ENCODE measurements around the gene CBFB.
"Not testable (repeated sequence)": the region's sequence is repeated elsewhere in the genome, so short reads cannot be mapped to it uniquely, and the experiment has no call there.

Gene CBFB

DNA sequence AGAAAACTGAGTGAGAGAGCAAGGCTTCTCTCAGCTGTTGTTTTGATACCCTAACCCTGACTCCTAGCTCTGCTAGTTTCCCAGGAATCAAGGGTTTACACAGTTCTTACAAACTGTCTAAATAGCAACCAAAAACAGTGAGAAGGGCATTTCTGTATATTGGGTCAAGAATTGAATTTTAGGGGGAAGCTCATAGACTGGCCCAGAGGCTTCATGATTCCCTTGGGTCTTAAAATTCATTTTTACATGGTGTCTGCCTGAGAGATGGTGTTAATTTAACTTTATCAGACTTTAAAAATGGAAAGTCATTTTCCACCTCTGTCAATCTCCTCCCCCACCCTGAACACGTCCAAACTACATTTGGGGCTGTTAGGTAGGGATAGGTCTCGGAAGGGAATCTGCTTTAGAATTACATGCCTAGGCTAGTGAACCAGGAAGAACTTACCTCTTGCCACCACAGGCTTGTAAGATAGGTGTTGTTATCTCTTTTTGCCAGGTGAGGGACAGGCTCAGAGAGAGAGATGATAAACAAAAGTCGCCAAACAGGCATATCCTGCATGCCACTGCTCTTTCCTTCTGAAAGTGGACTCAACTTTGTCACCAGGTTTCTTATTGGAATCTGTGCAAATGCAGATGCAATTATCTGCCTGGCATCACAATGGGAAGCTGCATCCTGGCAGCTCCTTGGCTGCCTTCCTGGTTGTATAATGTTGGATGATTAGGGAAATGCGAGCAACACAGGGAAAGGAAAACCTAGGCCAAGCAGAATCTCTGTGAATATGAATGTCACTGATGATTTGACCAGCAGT is 83.8 kb downstream of the CBFB start:
- DNase-seq (ENCODE audit: low read depth, low spot score): no peak
- no peak overlapping the region for H3K4me3 ChIP-seq (ENCODE audit: low read length)

- DNase-seq (ENCODE audit: low read depth, low spot score): no peak
- H3K4me3 ChIP-seq (ENCODE audit: low read length): no peak overlapping the region
These were observed 85.8 kb downstream of the CBFB start for GRCh38 chr16:67114793-67115192.

- DNase-seq (ENCODE audit: low read depth, low spot score): no peak
- no peak overlapping the region for H3K4me3 ChIP-seq (ENCODE audit: low read length)
These were observed 86.7 kb downstream of the CBFB start for GRCh38 chr16:67115639-67116038.

DNA sequence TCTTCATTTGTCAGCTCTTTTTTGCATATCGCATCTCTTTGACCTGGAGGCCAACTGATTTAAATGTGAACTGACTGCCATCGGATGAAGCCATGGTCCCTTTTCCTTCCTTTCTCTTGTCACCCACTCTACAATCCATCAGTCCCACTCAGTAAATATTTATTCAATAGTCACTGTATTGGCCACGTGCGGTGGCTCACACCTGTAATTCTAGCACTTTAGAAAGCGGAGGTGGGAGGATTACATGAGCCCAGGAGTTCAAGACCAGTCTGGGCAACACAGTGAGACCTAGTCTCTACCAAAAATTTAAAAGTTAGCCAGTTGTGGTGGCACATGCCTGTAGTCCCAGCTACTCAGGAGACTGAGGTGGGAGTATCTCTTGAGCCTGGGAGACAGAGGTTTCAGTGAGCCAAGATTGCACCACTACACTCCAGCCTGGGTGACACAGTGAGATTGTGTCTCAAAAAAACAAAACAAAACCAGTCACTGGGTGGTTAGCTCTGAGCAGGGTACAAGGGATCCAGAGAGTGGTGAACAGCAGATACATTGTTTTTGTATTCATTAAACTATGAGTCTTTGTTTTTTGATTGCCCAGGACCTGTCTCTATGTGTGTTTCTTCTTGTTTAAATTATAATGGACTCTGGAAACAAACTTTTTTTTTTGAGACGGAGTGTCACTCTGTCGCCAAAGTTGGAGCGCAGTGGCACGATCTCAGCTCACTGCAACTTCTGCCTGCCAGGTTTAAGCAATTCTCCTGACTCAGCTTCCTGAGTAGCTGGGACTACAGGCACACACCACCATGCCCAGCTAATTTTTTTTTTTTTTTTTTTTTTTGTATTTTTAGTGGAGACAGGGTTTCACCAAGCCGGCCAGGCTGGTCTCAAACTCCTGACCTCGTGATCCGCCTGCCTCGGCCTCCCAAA is 87.7 kb downstream of the CBFB start:
- DNase-seq (ENCODE audit: low read depth, low spot score): no peak
- no peak overlapping the region for H3K4me3 ChIP-seq (ENCODE audit: low read length)

GRCh38 chr16:67117716-67118115 is 88.8 kb downstream of the CBFB start:
- no peak for DNase-seq (ENCODE audit: low read depth, low spot score)
- no peak overlapping the region for H3K4me3 ChIP-seq (ENCODE audit: low read length)

GRCh38 chr16:67120025-67120424 is 91.1 kb downstream of the CBFB start:
- H3K4me3 ChIP-seq (ENCODE audit: low read length): no peak overlapping the region
- DNase-seq (ENCODE audit: low read depth, low spot score): no peak

DNA sequence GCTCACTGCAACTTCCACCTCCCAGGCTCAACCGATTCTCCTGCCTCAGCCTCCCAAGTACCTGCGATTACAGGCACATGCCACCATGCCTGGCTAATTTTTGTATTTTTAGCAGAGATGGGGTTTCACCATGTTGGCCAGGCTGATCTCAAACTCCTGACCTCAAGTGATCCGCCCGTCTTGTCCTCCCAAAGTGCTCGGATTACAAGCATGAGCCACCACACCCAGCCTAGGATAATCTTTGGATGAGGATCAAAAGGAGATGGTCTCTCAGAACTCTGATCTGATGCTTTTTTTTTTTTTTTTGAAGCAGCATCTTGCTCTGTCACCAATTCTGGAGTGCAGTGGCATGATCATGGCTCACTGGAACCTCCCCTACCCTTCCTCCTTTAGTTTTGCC is 93.8 kb downstream of the CBFB start:
- not testable (repeated sequence) for H3K4me3 ChIP-seq (ENCODE audit: low read length); DNase-seq (ENCODE audit: low read depth, low spot score)

- H3K4me3 ChIP-seq (ENCODE audit: low read length): no peak overlapping the region
- DNase-seq (ENCODE audit: low read depth, low spot score): no peak
These were observed 99.5 kb downstream of the CBFB start for GRCh38 chr16:67128417-67128816.

DNA sequence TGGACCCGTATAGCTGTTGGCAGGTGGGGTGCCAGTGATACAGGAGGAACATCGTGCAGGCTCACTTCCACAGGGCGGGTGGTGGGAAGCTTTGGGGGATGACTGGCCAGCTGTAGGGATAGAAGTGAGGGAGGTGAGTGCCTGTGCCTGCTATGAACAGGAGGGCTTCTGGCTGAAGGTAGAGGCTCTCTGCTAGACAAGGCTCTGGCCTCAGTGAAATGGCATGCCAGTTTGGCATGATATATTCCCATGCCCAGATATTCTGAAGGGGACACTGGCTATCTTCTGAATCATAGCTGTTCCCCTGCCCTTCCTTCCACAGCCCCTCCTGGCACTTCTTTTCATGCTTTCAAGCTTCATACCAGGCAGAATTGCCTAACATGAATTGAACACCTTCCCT is 99.9 kb downstream of the CBFB start:
- H3K4me3 ChIP-seq (ENCODE audit: low read length): no peak overlapping the region
- DNase-seq (ENCODE audit: low read depth, low spot score): no peak

DNA sequence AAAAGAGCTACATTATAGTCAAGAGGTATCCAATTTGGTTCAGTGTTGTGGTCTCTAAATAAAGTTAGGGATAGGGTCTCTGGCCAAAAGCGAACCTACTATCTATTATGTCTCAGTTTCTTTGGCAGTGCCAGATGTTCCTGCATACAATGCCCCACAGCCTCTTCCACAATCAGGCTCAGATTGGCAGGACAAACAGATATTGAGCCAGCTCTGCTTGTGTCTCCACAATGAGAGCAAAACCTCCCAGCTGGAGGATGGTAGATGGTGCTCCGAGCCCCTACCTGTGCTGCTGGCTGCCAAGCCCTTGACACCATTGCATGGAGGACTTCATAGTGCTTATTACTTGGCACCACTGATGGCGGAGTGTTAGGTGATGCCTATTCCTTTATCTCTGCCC is 100.5 kb downstream of the CBFB start:
- no peak for DNase-seq (ENCODE audit: low read depth, low spot score)
- no peak overlapping the region for H3K4me3 ChIP-seq (ENCODE audit: low read length)

- DNase-seq (ENCODE audit: low read depth, low spot score): no peak
- no peak overlapping the region for H3K4me3 ChIP-seq (ENCODE audit: low read length)
These were observed 108.7 kb downstream of the CBFB start for GRCh38 chr16:67137605-67138004.

GRCh38 chr16:67141391-67141790 is 112.4 kb downstream of the CBFB start:
- H3K4me3 ChIP-seq (ENCODE audit: low read length): no peak overlapping the region
- DNase-seq (ENCODE audit: low read depth, low spot score): no peak

DNA sequence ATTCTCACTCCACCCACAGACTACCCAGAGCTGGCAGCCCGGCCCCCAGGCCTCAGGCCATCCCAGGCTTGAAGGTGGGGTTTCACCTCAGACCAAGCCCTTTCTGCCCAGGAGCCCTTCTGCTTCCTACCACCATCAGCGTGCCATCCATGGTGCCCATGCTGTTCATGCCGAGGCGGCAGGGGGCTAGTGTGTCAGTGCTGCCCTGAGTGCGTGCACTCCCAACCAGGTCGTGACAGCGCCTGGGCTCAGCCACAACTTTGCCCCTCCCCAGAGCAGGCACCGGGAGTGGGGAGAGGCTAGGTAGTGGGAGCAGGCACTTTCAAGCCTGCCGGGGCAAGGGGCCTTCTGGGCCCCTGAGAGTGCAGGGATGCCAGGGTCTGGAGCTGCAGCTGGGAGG is 113.4 kb downstream of the CBFB start:
- no peak overlapping the region for H3K4me3 ChIP-seq (ENCODE audit: low read length)
- no peak for DNase-seq (ENCODE audit: low read depth, low spot score)

DNA sequence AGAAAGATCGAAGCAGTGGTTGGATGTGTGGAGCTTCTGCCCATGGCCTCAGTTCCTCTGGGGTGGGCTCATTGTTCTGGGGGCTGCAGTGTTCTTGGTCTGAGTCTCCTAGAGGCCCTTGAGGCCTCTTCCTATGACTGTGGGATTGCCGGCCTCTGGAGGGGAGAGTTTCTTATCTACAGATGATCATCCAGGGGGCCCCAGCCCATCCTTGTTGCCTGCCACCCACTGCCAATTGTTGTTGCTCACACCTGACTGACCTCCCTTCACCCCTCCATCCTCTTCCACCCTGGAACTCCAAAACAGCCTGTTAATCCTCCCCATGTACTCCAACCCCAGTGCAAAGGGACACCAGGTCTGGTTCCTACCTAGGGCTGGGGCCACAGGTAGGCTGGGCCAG is 116.0 kb downstream of the CBFB start:
- no peak for DNase-seq (ENCODE audit: low read depth, low spot score)
- no peak overlapping the region for H3K4me3 ChIP-seq (ENCODE audit: low read length)

DNA sequence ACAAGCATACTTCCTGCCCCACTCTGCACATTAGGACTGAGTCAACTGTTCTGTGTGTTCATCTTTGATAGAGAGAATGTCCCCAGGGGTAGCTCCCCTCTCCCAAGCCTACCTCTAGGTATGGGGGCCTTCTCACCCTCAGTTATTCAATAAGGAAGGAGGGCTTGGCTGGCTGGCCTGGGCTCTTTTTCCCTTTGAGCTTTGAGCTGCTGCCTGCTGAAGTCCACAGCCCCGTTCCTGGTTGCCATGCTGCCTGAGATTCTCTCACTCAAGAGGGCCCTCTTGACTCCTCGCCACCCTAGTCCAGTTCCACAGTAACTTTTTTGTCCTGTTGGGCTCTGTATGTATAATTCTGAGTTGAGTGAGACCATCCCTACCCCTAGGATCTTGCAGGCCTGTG is 116.8 kb downstream of the CBFB start:
- DNase-seq (ENCODE audit: low read depth, low spot score): no peak
- H3K4me3 ChIP-seq (ENCODE audit: low read length): no peak overlapping the region

DNA sequence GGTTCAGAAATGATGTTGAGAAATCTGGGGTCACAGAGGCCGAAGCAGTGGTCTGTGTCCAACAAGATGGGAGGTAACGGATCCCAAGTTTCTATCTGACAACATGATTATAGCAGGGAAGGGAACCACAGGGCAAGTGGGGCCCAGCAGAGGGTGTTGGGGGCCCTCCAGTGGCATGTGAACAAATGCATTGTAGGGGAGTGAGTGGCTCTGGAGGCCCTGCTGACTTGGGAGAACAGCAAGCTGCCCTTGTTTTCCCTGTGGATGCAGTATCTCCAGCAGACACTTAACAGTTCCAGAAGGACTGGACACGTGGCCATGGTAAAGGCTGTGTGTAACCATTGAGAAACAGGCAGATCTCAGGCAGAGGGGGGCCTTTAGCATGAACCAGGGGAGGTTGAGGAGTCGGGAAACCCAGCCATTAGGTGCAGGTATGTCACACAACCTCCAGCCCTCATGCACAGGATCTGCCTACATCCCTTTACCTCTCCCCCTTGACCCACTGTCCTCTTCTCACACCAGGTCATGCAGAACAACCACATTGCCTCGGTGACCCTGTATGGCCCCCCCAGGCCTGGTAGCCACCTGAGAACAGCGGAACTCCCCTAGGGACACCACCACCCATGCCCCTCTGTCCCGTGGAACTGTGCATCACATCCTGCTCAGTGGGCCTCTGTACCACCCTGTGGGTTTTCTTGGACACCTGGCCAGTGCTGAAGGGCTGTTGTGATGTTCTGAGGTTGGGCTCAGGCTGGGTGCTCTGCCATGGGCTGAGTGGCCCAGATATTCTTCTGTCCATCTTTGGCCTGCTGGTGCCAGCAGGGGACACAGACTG is 117.8 kb downstream of the CBFB start:
- no peak overlapping the region for H3K4me3 ChIP-seq (ENCODE audit: low read length)
- no peak for DNase-seq (ENCODE audit: low read depth, low spot score)

DNA sequence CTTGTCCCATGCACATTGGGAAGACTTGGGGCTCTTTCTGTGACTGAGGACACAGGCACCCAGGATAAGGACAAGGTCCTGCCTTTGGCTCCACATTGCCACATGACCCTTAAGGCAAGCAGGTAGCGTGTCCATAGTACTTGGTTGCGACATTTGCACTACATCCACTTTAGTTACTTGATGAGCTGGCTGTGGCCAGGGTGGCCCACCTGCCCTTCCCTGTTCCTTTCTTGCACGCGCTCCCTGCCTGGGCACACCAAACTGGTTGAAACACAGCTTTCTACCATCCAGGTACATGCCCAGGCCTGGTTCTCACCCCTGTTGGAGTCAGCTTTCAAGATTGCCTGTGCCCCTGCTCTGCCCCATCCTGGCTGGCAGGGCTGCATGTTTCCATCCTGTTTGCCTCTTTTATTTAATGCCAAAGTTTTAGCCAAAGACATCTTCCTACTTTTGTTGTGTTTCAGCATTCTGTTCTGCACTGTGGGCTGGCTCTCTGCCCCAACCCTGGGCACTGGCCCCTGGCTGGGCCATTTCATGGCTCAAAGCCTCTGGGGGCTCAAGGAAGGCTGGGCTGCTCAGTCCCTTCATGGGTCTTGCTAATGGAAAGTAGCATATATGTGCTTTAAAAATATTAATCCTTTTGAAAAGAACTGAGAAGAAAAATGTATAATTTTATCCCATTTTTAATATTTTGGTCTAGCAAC is 118.6 kb downstream of the CBFB start:
- no peak overlapping the region for H3K4me3 ChIP-seq (ENCODE audit: low read length)
- DNase-seq (ENCODE audit: low read depth, low spot score): no peak

DNA sequence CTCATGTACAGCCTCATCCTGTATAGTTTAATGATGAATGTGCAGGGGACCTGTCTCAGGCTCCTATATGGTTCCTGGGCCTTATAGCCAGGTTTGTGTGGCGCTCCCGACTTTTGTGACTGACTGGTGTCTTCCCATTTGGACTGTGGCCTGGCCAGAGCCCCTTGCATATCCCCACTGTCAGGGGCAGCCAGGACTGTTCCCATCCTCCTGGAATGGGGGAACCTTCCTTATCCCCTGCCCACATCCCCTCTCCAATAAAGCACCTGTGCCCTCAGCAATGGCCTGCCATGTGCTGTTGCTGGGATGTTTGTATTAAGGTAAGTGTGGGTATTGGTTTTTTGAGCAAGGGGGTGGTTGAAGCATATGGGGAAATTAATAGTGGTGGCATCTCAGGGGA is 119.3 kb downstream of the CBFB start:
- DNase-seq (ENCODE audit: low read depth, low spot score): no peak
- H3K4me3 ChIP-seq (ENCODE audit: low read length): no peak overlapping the region

- no peak overlapping the region for H3K4me3 ChIP-seq (ENCODE audit: low read length)
- DNase-seq (ENCODE audit: low read depth, low spot score): no peak
These were observed 119.8 kb downstream of the CBFB start for GRCh38 chr16:67148656-67149275.
